ENCODE results near the gene THSD4. TPM values are rescaled to one million over a fixed set of nuclear protein-coding genes. Genes with fewer than 3 reads are reported as not detected.

Gene THSD4
- total and polyA plus RNA-seq, 2 of the 8 experiments (the other 6 are each of a cell fraction or from before 2014, with no cell fraction given): 2.5 to 6.2 TPM

- no peaks in the 10 kb centered on the region for H3K79me2 ChIP-seq (ENCODE audit: control insufficient read depth in 1 of 2, insufficient read depth in 2 of 2, low read length in 2 of 2)
- no peak overlapping the region for H2BK20ac ChIP-seq (ENCODE audit: low read length)
- H2BK5ac ChIP-seq (ENCODE audit: low read depth, low read length): no peak overlapping the region
- H4K91ac ChIP-seq (replicated peaks; ENCODE audit: insufficient read length, low read length): no peak overlapping the region
- no peaks in the 10 kb centered on the region for H3K79me1 ChIP-seq (ENCODE audit: low read depth, low read length)
- no peak overlapping the region for H3K14ac ChIP-seq (ENCODE audit: insufficient read length)
- no peaks in the 10 kb centered on the region for H3K27me3 ChIP-seq (replicated peaks in 1 of 4; ENCODE audit: control insufficient read depth in 3 of 4, extremely low read depth in 1 of 4, insufficient read depth in 3 of 4, low read length in 3 of 4)
- no peak overlapping the region for H4K5ac ChIP-seq (ENCODE audit: insufficient read length, low read depth, low read length)
- no peak overlapping the region for H3K18ac ChIP-seq (ENCODE audit: extremely low read depth, low read length)
- no peak overlapping the region for H3K23ac ChIP-seq (ENCODE audit: insufficient read length)
- CTCF ChIA-PET (ENCODE audit: partially characterized antibody): no interaction called here
- no peak overlapping the region for H3K9ac ChIP-seq (replicated peaks in 1 of 4; ENCODE audit: extremely low read depth in 1 of 4, low read depth in 3 of 4, low read length in 3 of 4)
- no peak overlapping the region for H2BK12ac ChIP-seq (ENCODE audit: low read depth, low read length)
- POLR2A ChIA-PET (ENCODE audit: partially characterized antibody): no interaction called here
- H3K56ac ChIP-seq (replicated peaks; ENCODE audit: insufficient read length, low read depth, low read length): no peak overlapping the region
- H3K4me1 ChIP-seq (replicated peaks in 1 of 4; ENCODE audit: control insufficient read depth in 3 of 4, insufficient read depth in 4 of 4, low read length in 3 of 4): peaks cover 0 to 7% (median 3%) of the 10 kb centered on the region in 4 experiments; a peak in 4 of 7 replicates
- H2AFZ ChIP-seq (ENCODE audit: low read length): no peak overlapping the region
- no peaks in the 10 kb centered on the region for H3K23me2 ChIP-seq (ENCODE audit: low read depth, low read length)
- no peak overlapping the region for H2BK120ac ChIP-seq (replicated peaks; ENCODE audit: low read depth, low read length)
- no peaks in the 10 kb centered on the region for H3K9me3 ChIP-seq (ENCODE audit: insufficient read depth in 2 of 2, low read depth in 1 of 2, low read length in 1 of 2)
- DNase-seq (ENCODE audit: low read depth in 1 of 2, low spot score in 2 of 2) (no peak), FAIRE-seq (no peak)
- no peaks in the 10 kb centered on the region for H4K20me1 ChIP-seq (replicated peaks in 1 of 2; ENCODE audit: control insufficient read depth in 1 of 2, insufficient read depth in 2 of 2, low read length in 2 of 2)
- TF ChIP-seq KDM4A (IDR thresholded peaks at IDR 0.05; ENCODE audit: low read depth, low read length, severe bottlenecking) (no peak), NANOG (IDR thresholded peaks at IDR 0.05; ENCODE audit: insufficient read depth, low read depth, low read length, poor library complexity, severe bottlenecking) (no peak), RAD21 (IDR thresholded peaks at IDR 0.05 in 1 of 2, conservative IDR thresholded peaks at IDR 0.05 in 1 of 2; ENCODE audit: low read depth in 2 of 2, low read length in 2 of 2) (no peak), TAF1 (IDR thresholded peaks at IDR 0.05; ENCODE audit: low read depth, low read length) (no peak), POLR2AphosphoS5 (IDR thresholded peaks at IDR 0.05; ENCODE audit: low read depth, low read length) (no peak), HDAC6 (IDR thresholded peaks at IDR 0.05; ENCODE audit: low read depth, low read length) (no peak), ATF2 (IDR thresholded peaks at IDR 0.05; ENCODE audit: low read length) (no peak)
- H3K4me3 ChIP-seq (ENCODE audit: extremely low read depth in 1 of 4, insufficient read depth in 2 of 4, low read depth in 3 of 4, low read length in 4 of 4): no peak overlapping the region
- H2AK5ac ChIP-seq (ENCODE audit: low read depth, low read length): no peak overlapping the region
- no peak overlapping the region for H2BK15ac ChIP-seq (ENCODE audit: low read length)
- H4K8ac ChIP-seq (ENCODE audit: extremely low read depth, insufficient read depth, low read length): no peak overlapping the region
- H3K36me3 ChIP-seq (ENCODE audit: control insufficient read depth in 2 of 4, insufficient read depth in 4 of 4, low read length in 3 of 4): no peaks in the 10 kb centered on the region
- H3K4ac ChIP-seq (replicated peaks; ENCODE audit: insufficient read length, low read depth, low read length): no peak overlapping the region
- H3K4me2 ChIP-seq (ENCODE audit: insufficient read depth in 1 of 2, low read depth in 2 of 2, low read length in 2 of 2): no peak overlapping the region
- no peak overlapping the region for H3K27ac ChIP-seq (ENCODE audit: low read depth, low read length)
- WGBS, 2 experiments (ENCODE audit: extremely low coverage in 1 of 2, insufficient coverage in 1 of 2, insufficient read length in 1 of 2, insufficient replicate concordance in 2 of 2, low coverage in 1 of 2, low lambda C conversion rate in 2 of 2, missing lambda C conversion rate in 1 of 2): 63% methylated on average over 5 of the region's 5 CpGs; no CpG with 5 or more reads in 1 of the 2 experiments
Measured at GRCh38 chr15:71345186-71345585, 229.9 kb downstream of the THSD4 start.

Data from H1 (cell line).